LNCaP clone FGC (cell line): Measurements from ENCODE around the gene COL6A3.

Experiments used
- DNase-seq: peaks from one replicate; pipeline ENCODE4 v3.0.0-alpha.2; 2011; ENCODE audit warnings: low read depth
- H3K4me3 ChIP-seq: 2 replicates; pipeline ENCODE4 v1.5.1; 2011; ENCODE audit warnings: mild to moderate bottlenecking, low read depth, low read length, control low read depth
- CTCF ChIP-seq: IDR thresholded peaks from 2 replicates; pipeline ENCODE4 v1.5.1; 2012; ENCODE audit warnings: mild to moderate bottlenecking; ENCODE audit not compliant: control insufficient read depth, insufficient read depth; ENCODE audit errors: extremely low read depth

COL6A3 gene

DNA sequence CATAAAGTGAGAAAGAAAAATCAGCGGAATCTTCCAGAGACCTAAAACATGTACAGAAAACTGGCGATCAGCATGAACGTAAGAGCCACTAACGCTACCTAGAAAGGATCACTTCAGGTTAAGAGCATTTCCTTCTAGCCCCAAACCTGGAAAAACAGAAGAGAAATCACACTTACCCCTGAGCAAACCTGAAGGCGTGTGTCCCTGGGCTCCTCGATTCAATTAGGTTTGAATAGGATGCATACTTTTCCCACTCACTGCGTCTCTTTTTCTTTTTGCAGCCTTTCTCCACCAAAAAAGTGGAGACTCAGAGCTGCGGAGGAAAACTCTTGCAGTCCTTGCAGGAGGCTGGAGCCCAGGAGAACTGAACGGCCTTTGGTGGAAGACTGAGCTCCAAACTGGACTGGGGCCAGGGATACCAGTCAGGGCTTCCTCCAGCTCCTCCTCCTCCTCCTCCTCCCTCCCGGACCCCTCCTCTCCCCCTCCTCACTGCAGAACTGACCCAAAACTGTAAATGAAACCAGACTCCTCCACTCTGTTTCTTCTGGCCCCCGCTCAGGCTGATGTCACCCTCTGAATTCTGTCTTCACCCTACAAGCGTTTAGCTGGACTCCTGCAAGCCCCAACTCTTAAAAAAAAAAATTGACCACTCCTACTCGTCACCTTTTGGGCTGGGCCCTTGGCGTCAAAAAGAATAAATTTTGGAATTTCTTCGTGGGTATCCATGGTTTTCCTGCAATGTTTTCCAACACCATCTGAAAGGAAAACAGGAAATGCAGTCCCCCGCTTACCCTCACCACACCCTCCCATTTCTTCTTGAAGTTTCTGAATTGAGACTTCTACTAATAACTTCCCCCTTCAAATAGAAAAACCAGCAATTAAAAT is at the start of gene COL6A3:
COL6A3 (minus strand) TSS at position 388 of the 885 bp plus-strand sequence. CDS start 17,347 bp downstream, outside the sequence.
- H3K4me3 ChIP-seq = no peak within 1 kb of the TSS
- TF ChIP-seq CTCF = no peak
- no peak for DNase-seq

- no peak for TF ChIP-seq CTCF
- H3K4me3 ChIP-seq = no peak overlapping the region
- DNase-seq = no peak
Measured at GRCh38 chr2:237459741-237460174, 45.8 kb upstream of the COL6A3 start.

DNA sequence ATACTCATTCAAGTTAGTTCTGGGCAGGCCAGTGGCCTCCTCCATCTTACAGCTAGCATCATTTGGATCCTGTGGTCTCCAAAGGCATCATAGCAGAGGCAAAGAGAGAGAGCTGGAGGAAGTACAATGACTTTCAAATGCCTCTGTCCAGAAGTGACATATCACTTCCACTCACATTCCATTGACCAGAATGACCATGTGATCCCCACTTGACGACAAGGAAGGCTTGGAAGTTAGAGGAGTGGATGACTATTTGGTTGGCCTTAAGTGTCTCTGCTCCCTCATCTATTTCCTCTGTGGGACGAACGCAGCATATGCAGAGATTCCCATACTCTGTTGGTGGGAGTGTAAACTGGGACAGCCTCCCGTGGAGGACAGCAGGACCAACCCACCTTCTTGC is 45.3 kb upstream of the COL6A3 start:
- DNase-seq = no peak
- no peak for TF ChIP-seq CTCF
- H3K4me3 ChIP-seq = no peak overlapping the region

DNA sequence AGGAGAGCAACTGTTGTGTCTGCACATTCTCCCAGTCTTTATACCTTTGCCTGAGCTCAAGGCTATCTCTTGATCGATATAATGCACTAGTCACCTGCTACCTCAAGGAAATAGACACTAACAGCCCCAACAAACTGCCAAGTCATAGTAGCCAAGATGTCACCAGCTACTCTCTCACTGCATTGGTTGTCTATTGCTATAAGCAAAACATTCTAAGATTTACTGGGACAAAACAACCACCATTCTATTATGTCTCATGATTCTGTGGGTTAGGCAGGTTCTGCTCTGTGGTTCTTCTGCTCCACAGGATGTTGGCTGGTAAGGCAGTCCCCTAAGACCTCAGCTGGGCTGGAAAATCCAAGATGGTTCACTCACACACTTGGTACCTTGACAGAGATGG is 44.6 kb upstream of the COL6A3 start:
- no peak overlapping the region for H3K4me3 ChIP-seq
- no peak for TF ChIP-seq CTCF
- no peak for DNase-seq

DNA sequence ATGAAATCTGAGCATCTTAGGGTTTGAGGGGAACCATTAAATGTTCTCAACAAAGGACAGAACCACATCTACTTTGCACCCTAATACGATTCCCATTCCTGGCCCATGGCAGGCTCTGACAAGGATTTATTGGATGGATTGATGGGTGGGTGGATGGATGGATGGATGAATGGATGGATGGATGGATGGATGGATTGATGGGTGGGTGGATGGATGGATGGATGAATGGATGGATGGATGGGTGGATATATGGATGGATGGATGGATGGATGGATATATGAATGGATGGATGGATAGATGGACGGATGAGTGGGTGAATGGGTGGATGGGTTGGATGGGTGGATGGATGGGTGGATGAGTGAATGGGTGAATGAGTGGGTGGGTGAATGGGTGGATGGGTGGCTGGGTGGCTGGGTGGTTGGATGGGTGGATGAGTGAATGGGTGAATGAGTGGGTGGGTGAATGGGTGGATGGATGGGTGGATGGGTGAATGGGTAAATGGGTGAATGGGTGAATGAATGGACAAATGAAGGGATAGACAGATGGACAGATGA is 43.5 kb upstream of the COL6A3 start:
- no peak overlapping the region for H3K4me3 ChIP-seq
- no peak for TF ChIP-seq CTCF
- no peak for DNase-seq

GRCh38 chr2:237456200-237456843 is 42.4 kb upstream of the COL6A3 start:
- no peak overlapping the region for H3K4me3 ChIP-seq
- TF ChIP-seq CTCF = no peak
- no peak for DNase-seq
